Non-pigmented ciliary epithelial cell (primary cell): Measurements from ENCODE around the gene YKT6.

ENCODE experiments used
- DNase-seq: peaks from one replicate; pipeline ENCODE4 v3.0.0-alpha.2; 2010; ENCODE audit warnings: low read depth

The YKT6 gene

DNA sequence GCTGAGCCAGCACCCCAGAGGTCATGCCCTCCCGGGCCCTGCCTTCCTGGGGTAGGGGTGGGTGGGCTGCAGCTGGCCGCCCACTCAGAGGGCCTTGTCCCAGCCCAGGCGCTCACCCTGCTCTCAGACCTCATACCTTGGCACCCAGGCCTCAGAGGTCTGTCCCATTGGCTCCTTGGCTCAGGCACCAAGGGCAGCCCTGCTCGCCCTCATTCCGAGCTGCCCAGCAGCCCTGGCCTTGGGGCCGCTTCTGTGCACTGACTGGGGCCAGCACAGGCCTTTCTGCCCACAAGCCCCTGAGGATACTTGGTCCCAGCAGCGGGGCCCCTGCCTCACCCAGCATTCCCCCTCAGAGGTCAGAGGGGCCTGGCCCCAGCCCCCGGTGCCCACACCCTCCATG lies 34.3 kb downstream of the YKT6 start:
- no peak for DNase-seq

- DNase-seq = no peak
Measured at GRCh38 chr7:44235582-44236332, 35.0 kb downstream of the YKT6 start.

GRCh38 chr7:44236333-44236728 lies 35.6 kb downstream of the YKT6 start:
- DNase-seq = no peak

DNA sequence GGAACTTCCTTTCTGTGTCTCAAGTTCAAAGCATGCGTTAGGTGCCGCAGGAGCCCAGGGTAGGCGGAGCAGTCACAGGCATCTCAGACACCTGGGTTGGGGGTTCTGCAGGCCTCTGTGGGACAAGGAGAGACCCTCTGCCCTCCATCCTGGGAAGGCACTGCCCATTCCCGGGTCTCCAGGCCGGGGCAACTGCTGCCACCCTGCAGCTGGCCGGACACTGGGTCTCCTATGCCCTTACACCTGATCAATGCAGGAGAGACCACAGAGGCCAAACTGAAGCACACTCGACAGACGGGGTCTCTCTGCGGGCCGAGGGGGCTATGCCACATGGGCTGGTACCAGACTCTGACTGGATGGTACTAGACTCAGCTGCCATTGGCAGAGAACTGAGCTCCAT lies 36.9 kb downstream of the YKT6 start:
- DNase-seq = no peak

DNA sequence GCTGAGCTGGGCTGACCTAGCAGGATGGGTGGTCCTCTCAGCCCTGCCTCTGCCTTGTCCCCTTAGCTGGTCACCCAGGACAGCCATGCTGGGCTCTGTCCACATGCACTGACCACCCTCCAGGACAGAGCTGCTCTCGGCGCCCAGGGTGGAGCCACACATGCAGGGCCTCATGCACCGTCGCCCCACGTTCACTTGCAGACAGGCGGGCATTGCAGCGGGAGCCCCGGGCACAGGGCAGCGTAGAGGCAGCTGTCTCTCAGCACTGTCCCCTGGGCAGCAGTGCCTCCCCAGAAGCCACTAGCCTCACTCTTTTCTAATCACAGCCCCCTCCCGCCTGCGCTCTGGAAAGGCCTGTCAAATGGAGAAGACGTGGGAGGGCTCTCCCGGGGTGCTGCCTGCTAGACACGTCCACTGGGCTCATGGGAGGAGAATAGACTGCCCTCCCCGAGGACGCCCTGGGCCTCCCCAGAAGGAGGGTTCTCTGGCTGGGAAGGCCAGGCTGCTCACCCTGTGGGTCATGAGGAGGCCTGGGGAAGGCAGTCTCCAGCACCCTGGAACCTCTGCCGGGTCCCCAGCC lies 37.4 kb downstream of the YKT6 start:
- no peak for DNase-seq

GRCh38 chr7:44239361-44239760 lies 38.6 kb downstream of the YKT6 start:
- no peak for DNase-seq

DNA sequence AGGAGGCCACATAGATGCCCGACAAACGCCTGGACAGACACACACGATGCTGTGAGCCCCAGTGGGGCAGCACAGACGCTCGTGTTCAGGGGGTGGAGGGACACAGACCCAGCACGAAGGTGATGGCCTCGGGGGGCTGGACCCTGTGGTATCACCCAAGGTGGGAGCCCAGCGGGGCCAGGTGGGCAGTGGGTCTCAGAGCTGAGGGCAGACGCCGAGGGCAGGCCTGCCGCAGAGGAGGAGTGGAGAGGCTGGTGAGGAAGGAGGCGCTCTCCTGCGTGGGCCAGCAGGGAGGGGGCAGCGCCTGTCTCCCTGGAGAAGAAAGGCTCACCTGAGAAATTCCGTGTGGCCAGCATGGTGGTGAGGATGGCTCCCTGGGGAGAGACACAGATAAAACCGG lies 39.6 kb downstream of the YKT6 start:
- no peak for DNase-seq

GRCh38 chr7:44240983-44241510 lies 40.3 kb downstream of the YKT6 start:
- peak; percentile 43 for DNase-seq

DNA sequence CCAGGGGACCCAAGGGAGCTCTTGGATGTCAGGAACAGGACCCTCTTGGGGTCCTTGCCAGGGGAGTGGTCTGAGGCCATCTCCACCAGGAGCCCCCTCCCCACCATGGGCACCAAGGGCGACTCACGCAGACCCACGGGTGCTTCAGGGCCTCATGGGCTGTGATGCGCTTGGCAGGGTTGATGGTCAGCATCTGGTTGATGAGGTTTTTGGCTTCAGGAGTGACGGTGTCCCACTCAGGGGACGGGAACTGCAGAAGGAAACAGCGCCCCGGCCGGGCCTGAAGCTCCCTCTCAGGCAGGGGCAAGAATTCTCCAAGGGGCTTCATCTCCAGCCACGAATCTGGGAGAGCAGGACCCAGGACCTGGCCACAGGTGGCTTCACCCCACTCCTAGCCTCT lies 41.3 kb downstream of the YKT6 start:
- DNase-seq = no peak

- no peak for DNase-seq
Measured at GRCh38 chr7:44244282-44244681, 43.5 kb downstream of the YKT6 start.

DNA sequence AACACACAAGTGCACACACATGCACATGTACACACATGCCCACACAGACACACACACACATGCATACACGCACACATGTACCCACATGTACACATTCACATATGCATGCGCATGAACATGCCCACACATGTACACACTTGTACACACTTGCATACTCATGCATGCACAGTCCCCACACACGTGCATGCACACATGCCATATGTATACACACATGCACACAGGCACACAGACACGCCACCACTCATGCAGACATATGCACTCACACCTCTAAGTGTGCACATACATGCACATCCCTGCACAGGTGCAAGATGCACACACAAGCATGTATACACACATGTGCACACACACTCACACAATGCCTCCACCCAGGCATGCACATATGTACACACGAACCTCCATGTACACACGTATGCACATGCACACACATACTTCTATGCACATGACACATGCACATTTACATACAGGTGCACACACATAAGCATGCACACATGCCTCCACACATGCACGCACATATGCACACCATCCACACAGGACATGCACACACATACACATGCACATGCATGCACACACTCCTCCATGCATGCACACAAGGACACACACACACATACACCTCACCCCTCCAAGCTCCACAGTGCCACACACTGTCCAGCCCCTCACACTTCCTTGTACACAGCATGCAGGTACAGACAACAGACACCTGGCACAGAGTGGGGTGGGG lies 45.8 kb downstream of the YKT6 start:
- no peak for DNase-seq

GRCh38 chr7:44247868-44248651 lies 47.3 kb downstream of the YKT6 start:
- DNase-seq = no peak

DNA sequence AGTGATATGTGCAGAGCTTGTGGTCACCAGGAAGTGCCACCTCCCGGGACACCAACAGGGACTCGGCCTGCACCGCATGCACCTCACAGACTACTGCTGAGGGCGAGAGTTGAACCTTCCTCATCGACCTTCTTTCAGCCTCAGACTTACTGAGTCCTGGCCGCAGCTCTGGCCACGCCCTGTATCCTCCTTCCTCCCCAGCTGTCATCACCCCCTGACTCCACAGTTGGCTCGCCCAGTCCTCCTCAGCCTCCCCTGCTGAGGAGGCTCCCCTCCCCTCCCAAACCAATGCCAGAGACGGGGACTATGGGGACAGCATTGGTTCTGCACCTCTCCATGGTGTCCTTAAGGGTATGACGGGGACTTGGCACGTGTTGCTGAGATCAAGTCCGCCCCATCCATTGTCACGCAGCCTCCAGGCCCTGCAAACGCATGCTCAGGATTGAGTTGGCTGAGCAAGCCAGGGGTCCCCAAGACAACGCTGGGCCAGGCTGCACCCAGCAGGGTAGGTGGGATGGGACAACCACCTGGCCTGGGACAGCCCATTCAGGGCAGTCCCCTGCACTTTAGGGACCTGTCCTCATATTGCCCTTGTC lies 49.0 kb downstream of the YKT6 start:
- DNase-seq = no peak

DNA sequence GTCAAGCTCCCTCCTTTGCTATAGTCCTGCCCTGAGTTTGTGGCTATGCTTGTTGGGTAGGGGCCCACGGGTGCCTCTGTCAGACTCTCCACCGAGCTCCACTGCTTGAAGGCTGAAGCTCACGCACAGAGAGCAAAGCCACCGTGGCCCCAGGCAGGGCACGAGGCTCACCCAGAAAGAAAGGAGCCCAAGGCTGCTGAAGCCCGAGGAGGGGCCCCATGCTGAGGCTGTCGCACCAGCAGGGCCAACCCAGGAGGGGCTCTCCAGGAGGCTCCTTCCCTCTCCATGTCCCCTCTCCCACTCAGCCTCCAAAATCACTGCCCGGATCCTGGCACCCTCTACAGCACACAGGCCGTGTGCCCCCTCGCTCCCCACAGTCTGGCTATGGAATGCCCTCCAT lies 50.5 kb downstream of the YKT6 start:
- no peak for DNase-seq

GRCh38 chr7:44251881-44252280 lies 51.1 kb downstream of the YKT6 start:
- DNase-seq = no peak

DNA sequence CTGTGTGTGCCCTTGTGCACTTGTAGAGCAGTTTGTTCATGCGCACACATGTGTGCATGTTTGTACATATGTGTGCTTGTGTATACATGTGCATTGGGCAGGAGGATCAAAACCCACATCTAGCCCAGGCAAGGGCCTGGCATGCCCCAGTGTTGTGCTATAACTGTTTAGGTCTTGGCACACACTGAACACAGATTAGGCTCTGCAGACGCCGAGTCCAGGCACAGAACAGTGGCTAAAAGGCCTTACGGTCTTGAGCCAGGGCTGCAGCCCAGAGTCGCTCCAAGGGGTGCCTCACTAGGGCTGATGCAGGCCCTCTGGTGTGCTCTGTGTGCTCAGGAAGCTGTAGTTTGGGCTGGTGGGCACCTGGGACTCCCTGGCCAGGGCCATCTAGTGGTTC lies 55.7 kb downstream of the YKT6 start:
- DNase-seq = no peak

- no peak for DNase-seq
Measured at GRCh38 chr7:44257213-44257612, 56.4 kb downstream of the YKT6 start.

DNA sequence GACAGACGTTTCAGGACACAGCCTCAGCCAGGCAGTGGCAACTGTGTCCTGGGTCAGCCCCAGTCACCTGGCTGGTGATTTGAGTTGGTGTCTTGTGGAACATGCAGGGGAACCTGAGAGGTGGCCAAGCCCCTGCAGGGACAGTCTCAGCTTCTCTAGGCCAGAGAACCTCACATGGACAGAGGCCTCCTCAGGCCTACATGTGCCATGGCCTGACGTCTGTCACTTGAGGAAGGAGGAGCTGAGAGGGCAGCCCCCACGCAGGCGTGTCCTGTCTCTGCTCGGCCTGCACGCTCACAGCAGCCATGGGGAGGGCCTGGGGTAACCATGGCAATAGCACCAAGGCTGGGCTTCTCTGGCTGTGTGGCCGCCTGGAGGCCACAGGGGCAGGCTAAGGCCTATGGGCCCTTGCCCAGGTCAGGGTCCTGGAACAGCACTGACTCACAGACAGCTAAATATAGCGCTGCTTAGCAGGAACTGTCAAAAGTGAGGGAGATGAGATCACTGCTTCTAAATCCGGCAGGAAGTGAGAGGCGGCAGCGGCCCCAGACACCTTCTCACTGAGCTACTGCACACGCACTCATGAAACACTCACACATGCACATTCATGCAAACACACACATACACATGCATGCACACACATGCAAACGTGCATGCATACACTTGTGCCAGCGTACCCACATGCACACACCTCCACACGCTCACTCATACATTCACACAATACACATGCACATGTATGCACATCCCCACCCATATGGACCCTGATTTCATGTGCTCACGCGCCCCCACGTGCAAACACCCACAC lies 57.0 kb downstream of the YKT6 start:
- peak; percentile 77 for DNase-seq

- no peak for DNase-seq
Measured at GRCh38 chr7:44258423-44258760, 57.6 kb downstream of the YKT6 start.

DNA sequence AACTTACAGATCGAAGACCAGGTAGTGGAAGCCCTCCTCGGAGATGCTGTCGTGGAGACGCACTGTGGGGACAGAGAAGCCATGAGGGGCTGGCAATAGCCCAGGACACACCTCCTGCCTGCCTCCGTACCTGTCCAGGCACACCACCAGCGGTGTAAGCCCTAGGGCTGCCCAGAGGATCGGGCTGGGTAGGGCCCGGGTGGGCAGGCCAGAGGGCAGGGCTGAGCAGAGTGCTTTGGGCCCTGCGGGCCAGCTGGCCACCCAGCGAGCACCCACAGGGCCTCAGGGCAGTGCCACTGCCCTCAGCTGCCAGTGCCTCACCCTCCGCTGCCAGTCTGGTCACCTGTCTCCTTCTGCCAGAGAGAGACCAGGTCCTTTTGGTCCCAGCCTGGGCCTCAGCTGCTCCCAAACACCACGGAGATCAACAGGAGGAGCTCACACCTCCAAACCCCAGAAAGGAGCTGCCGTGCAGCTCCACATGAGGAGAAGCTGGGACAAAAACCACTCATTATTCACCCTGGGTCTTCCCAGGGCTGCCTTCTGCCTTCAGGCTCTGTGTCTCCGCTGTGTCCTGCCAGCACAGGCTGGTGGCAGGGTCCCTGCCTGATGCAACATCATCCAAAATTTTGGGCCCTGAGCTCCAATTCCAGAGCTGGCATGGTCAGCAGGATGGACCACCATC lies 58.2 kb downstream of the YKT6 start:
- DNase-seq = no peak
